Stomach (tissue), 4 donors: ENCODE results near the gene ADARB2.

ENCODE experiments used
- CTCF ChIP-seq, 7 experiments: fragments of 450-650 bp in 4 of 7; fragments of 200-600 bp in 3 of 7; sonication (generic) in 3 of 7; IDR thresholded peaks; one replicate each; pipeline ENCODE4 v1.5.1; 2016 to 2019; ENCODE audit warnings: antibody characterized with exemption in 7 of 7, control low read depth in 2 of 7, mild to moderate bottlenecking in 1 of 7
- POLR2A ChIP-seq, 4 donors: fragments of 450-650 bp; IDR thresholded peaks; one replicate each; pipeline ENCODE4 v1.6.1; 2016; ENCODE audit warnings: antibody characterized with exemption in 4 of 4, control low read depth in 2 of 4, mild to moderate bottlenecking in 1 of 4, moderate library complexity in 1 of 4
- POLR2AphosphoS5 ChIP-seq, 3 donors: sonication (generic); formaldehyde crosslinking; IDR thresholded peaks; one replicate each; pipeline ENCODE4 v1.6.1; 2016; ENCODE audit warnings: antibody characterized with exemption in 3 of 3

GRCh38 chr10:1180071-1180730, 557.1 kb downstream of the ADARB2 start:
- no peak for TF ChIP-seq POLR2A (IDR thresholded peaks at IDR 0.05)
- no peak for TF ChIP-seq CTCF (IDR thresholded peaks at IDR 0.05)
- TF ChIP-seq POLR2AphosphoS5 (IDR thresholded peaks at IDR 0.05) = no peak
